Mammary epithelial cell (primary cell): ENCODE measurements around the gene LAMB4.

Experiments used
- CTCF ChIP-seq, 2 donors: IDR thresholded peaks in 1 of 2; conservative IDR thresholded peaks in 1 of 2; 2 replicates each; pipeline ENCODE4 v1.5.1; 2011 to 2012; ENCODE audit warnings: inconsistent platforms in 2 of 2, low read length in 2 of 2, mild to moderate bottlenecking in 2 of 2, control low read depth in 1 of 2, low read depth in 1 of 2; ENCODE audit not compliant: insufficient read depth in 1 of 2; ENCODE audit errors: extremely low read depth in 1 of 2
- EZH2 ChIP-seq: IDR thresholded peaks from 2 replicates; pipeline ENCODE4 v1.6.1; 2012; ENCODE audit warnings: low read length, inconsistent platforms, borderline replicate concordance

- no peak for TF ChIP-seq EZH2
- TF ChIP-seq CTCF (conservative IDR thresholded peaks at IDR 0.05 in 1 of 2, IDR thresholded peaks at IDR 0.05 in 1 of 2; ENCODE audit: extremely low read depth in 1 of 2, insufficient read depth in 1 of 2, low read depth in 1 of 2, low read length in 2 of 2): no peak
Observed at GRCh38 chr7:108170251-108170650, 40.1 kb upstream of the LAMB4 start.
